ENCODE data around the gene HYAL2. TPM values are rescaled to one million over a fixed set of nuclear protein-coding genes. Genes with fewer than 3 reads are reported as not detected.

The HYAL2 gene
- total RNA-seq, 4 donors from 2014 or later, result 112 to 289 (median 166) TPM

DNA sequence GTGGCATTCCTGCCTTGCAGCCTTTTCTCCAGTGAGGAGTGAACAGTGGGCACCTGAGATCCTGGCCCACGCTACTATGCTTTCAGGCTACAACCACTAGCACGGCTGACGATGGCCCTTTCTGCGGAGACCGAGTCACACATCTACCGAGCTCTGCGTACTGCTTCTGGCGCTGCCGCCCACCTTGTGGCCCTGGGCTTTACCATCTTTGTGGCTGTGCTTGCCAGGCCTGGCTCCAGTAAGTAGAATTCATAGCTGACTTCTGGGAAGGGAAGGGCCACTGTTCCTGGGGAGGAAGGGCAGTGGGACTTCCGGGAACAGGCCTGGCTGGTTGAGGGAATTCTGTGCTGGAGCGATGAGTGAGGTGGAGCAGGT, 28.8 kb upstream of the HYAL2 start:
- H3K4me1 ChIP-seq, result peaks cover 0 to 20% of the 10 kb centered on the region in 2 donors
- intact Hi-C loops (cut with DNase I; ENCODE audit: low total_unique reads), result no loop called here
- H3K36me3 ChIP-seq, result no peaks in the 10 kb centered on the region
- H3K9me3 ChIP-seq, result no peaks in the 10 kb centered on the region
- no peaks in the 10 kb centered on the region for H3K27me3 ChIP-seq
- H3K27ac ChIP-seq, result peak overlapping the region; percentile 91 to 92
- H3K4me3 ChIP-seq, result peak overlapping the region; percentile 68 to 88
- TF ChIP-seq POLR2A (IDR thresholded peaks at IDR 0.05) (no peak), CTCF (IDR thresholded peaks at IDR 0.05) (no peak)
- no peak for DNase-seq

- peak within 1 kb of the TSS; percentile 68 to 88 for H3K4me3 ChIP-seq
- H3K9me3 ChIP-seq, result no peaks in the 10 kb centered on the region
- peak; percentile 71 to 72 for TF ChIP-seq POLR2A (IDR thresholded peaks at IDR 0.05)
- TF ChIP-seq CTCF (IDR thresholded peaks at IDR 0.05), result peak in 1 of 4 experiments; percentile 18
- peak within 1 kb of the TSS; percentile 91 to 92 for H3K27ac ChIP-seq
- intact Hi-C loops (cut with DNase I; ENCODE audit: low total_unique reads), result no loop called here
- DNase-seq, result peak; percentile 92 to 96
- H3K27me3 ChIP-seq, result no peaks in the 10 kb centered on the region
- no peaks in the 10 kb centered on the region for H3K36me3 ChIP-seq
- H3K4me1 ChIP-seq, result peaks cover 0 to 20% of the 10 kb centered on the region in 2 donors
Observed at GRCh38 chr3:50350527-50351322, 28.2 kb upstream of the HYAL2 start, which contains the start of the genes CYB561D2 and NPRL2. Gene CYB561D2, plus strand, starts transcription at chr3:50350862. Its CDS starts 572 bp downstream, at chr3:50351434. Gene NPRL2, minus strand, starts transcription at chr3:50350775. Its CDS starts 123 bp downstream, at chr3:50350652.

- H3K36me3 ChIP-seq, result no peaks in the 10 kb centered on the region
- intact Hi-C loops (cut with DNase I; ENCODE audit: low total_unique reads), result no loop called here
- peak overlapping the region; percentile 91 to 92 for H3K27ac ChIP-seq
- H3K4me3 ChIP-seq, result peak overlapping the region; percentile 68 to 88
- DNase-seq, result no peak
- H3K4me1 ChIP-seq, result peaks cover 0 to 25% of the 10 kb centered on the region in 2 donors
- no peaks in the 10 kb centered on the region for H3K27me3 ChIP-seq
- no peak for TF ChIP-seq POLR2A (IDR thresholded peaks at IDR 0.05)
- TF ChIP-seq CTCF (IDR thresholded peaks at IDR 0.05), result no peak
- H3K9me3 ChIP-seq, result no peaks in the 10 kb centered on the region
Observed at GRCh38 chr3:50350213-50350526, 27.6 kb upstream of the HYAL2 start.

DNA sequence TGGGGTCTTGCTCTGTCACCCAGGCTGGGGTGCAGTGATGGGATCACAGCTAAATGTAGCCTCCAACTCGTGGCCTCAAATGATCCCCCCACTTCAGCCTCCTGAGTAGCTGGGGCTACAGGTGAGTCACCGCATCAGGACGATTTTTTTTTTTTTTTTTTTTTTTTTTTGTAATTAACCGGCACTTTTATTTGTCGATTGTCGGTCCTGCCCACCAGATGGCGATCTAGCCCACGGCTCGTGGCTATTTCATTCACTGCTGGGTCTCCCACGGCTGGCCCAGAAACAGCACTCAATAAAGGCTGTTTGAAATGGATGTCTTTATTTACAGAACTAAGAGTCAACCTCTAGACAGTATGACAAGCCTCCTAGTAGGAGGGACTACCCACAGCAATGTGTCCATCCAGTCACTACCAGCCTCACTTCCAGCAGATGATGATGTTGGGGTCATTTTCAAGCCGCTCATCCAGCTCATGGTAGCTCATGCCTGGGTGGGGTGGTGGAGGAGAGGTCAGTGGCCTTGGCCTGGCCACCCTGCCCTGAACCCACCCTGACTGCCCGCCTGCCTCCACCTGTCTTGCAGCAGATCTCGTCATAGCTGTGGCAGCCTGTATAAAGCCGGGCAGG, 24.8 kb upstream of the HYAL2 start:
- H3K4me1 ChIP-seq, result peaks cover 0 to 27% of the 10 kb centered on the region in 2 donors
- H3K4me3 ChIP-seq, result no peak overlapping the region
- no peaks in the 10 kb centered on the region for H3K9me3 ChIP-seq
- intact Hi-C loops (cut with DNase I; ENCODE audit: low total_unique reads), result loop anchor here (2.0 kb wide), 1 partner anchor 196 kb away; no protein-coding TSS in a partner anchor
- peak; percentile 72 to 78 for DNase-seq
- no peaks in the 10 kb centered on the region for H3K36me3 ChIP-seq
- TF ChIP-seq CTCF (IDR thresholded peaks at IDR 0.05) (peak; percentile 41 to 52 (median 46)), POLR2A (IDR thresholded peaks at IDR 0.05) (no peak)
- no peaks in the 10 kb centered on the region for H3K27me3 ChIP-seq
- H3K27ac ChIP-seq, result no peak overlapping the region

Measured in uterus (tissue), 4 donors.